Raji (cell line): ENCODE results near the gene ATP2C2.

Experiments
- POLR2A ChIP-seq: IDR thresholded peaks from 2 replicates; pipeline ENCODE4 v1.6.1; 2011; ENCODE audit warnings: low read depth, low read length, control low read depth; ENCODE audit not compliant: insufficient read depth

ATP2C2 gene

GRCh38 chr16:84351630-84352029 is 16.7 kb upstream of the ATP2C2 start:
- TF ChIP-seq POLR2A: no peak

- TF ChIP-seq POLR2A: no peak
These were observed 14.0 kb upstream of the ATP2C2 start for GRCh38 chr16:84354306-84354705.

GRCh38 chr16:84355149-84355548 is 13.2 kb upstream of the ATP2C2 start:
- TF ChIP-seq POLR2A: no peak

- no peak for TF ChIP-seq POLR2A
These were observed 12.2 kb upstream of the ATP2C2 start for GRCh38 chr16:84356176-84356575.

GRCh38 chr16:84356591-84357116 is 11.7 kb upstream of the ATP2C2 start:
- no peak for TF ChIP-seq POLR2A

- no peak for TF ChIP-seq POLR2A
These were observed 11.1 kb upstream of the ATP2C2 start for GRCh38 chr16:84357191-84357651.

- TF ChIP-seq POLR2A: no peak
These were observed 9.6 kb upstream of the ATP2C2 start for GRCh38 chr16:84358601-84359295.

- TF ChIP-seq POLR2A: no peak
These were observed 9.0 kb upstream of the ATP2C2 start for GRCh38 chr16:84359326-84359725.

GRCh38 chr16:84360170-84360569 is 8.2 kb upstream of the ATP2C2 start:
- TF ChIP-seq POLR2A: no peak

GRCh38 chr16:84360748-84361147 is 7.6 kb upstream of the ATP2C2 start:
- no peak for TF ChIP-seq POLR2A

GRCh38 chr16:84361546-84361945 is 6.8 kb upstream of the ATP2C2 start:
- TF ChIP-seq POLR2A: no peak

GRCh38 chr16:84362471-84362941 is 5.8 kb upstream of the ATP2C2 start:
- no peak for TF ChIP-seq POLR2A

GRCh38 chr16:84366208-84366607 is 2.1 kb upstream of the ATP2C2 start:
- no peak for TF ChIP-seq POLR2A

GRCh38 chr16:84367297-84367680 is 1.0 kb upstream of the ATP2C2 start:
- TF ChIP-seq POLR2A: no peak

GRCh38 chr16:84367750-84368307 is 509 bp upstream of the ATP2C2 start:
- no peak for TF ChIP-seq POLR2A

GRCh38 chr16:84369105-84369504 is 767 bp downstream of the ATP2C2 start:
- no peak for TF ChIP-seq POLR2A
